ENCODE data around the gene GCNA.

DNA sequence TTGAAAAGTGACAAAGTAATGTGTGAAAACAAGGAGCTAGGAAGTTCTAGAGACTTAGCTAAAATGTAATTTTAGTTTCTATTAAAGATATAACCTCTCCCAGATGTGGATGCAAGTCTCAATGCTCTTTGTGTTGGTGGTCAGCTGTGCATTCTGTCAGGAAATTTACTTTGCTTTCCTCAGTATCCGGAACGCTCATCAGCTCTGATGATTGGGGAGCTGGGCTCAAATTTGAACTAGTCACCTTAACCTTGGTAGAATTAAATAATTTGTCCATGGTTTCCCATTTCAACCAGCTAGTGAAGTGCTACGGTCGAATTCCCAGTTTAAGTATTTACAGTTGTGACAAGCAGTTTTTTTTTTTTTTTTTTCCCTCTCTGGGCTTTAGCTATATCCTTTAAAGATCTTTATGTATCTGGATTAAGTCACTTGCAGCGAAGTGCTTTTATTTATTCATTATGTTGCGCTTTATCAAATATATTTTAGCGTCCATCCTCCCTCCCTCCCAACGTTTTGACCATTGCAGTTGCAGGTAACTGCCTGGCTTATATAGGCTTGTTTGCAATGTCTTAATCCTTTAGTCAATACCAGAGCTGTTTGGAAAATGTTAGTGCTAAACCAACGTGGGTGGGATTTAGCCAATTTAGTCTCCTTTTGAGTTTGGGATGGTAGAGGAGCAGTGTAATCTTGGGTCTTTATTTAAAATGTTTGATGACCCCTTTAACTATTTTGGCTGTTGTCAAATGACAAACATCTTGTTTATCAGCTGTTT is 43.3 kb upstream of the GCNA start:
- TF ChIP-seq, protein P1, sequence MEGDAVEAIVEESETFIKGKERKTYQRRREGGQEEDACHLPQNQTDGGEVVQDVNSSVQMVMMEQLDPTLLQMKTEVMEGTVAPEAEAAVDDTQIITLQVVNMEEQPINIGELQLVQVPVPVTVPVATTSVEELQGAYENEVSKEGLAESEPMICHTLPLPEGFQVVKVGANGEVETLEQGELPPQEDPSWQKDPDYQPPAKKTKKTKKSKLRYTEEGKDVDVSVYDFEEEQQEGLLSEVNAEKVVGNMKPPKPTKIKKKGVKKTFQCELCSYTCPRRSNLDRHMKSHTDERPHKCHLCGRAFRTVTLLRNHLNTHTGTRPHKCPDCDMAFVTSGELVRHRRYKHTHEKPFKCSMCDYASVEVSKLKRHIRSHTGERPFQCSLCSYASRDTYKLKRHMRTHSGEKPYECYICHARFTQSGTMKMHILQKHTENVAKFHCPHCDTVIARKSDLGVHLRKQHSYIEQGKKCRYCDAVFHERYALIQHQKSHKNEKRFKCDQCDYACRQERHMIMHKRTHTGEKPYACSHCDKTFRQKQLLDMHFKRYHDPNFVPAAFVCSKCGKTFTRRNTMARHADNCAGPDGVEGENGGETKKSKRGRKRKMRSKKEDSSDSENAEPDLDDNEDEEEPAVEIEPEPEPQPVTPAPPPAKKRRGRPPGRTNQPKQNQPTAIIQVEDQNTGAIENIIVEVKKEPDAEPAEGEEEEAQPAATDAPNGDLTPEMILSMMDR (conservative IDR thresholded peaks at IDR 0.05; ENCODE audit: low read length): no peak
- no peak for TF ChIP-seq EZH2phosphoT487 (IDR thresholded peaks at IDR 0.05; ENCODE audit: borderline replicate concordance, low read depth, low read length)
